GM19035 (cell line): ENCODE measurements around the gene KPTN.
"Not testable (repeated sequence)": the region's sequence is repeated elsewhere in the genome, so short reads cannot be mapped to it uniquely, and the experiment has no call there.

Experiments
- ATAC-seq: cut with Tn5 transposase; IDR thresholded peaks from one replicate; pipeline ENCODE4 v1.9.1; 2021; ENCODE audit not compliant: unreplicated experiment

KPTN gene

GRCh38 chr19:47492571-47493377 lies 8.8 kb upstream of the KPTN start:
- ATAC-seq: no peak

- ATAC-seq: no peak
Observed at GRCh38 chr19:47492137-47492533, 8.1 kb upstream of the KPTN start.

- ATAC-seq: no peak
Observed at GRCh38 chr19:47491358-47492136, 7.5 kb upstream of the KPTN start.

- no peak for ATAC-seq
Observed at GRCh38 chr19:47490847-47491246, 6.8 kb upstream of the KPTN start.

GRCh38 chr19:47490031-47490430 lies 6.0 kb upstream of the KPTN start:
- no peak for ATAC-seq

- ATAC-seq: no peak
Observed at GRCh38 chr19:47489072-47489914, 5.3 kb upstream of the KPTN start.

- no peak for ATAC-seq
Observed at GRCh38 chr19:47487551-47488515, 3.8 kb upstream of the KPTN start.

- ATAC-seq: no peak
Observed at GRCh38 chr19:47486900-47487299, 2.9 kb upstream of the KPTN start.

GRCh38 chr19:47486220-47486619 lies 2.2 kb upstream of the KPTN start:
- ATAC-seq: not testable (repeated sequence)

- ATAC-seq: no peak
Observed at GRCh38 chr19:47485210-47485609, 1.2 kb upstream of the KPTN start.

- no peak for ATAC-seq
Observed at GRCh38 chr19:47483200-47483599, 819 bp downstream of the KPTN start.

- ATAC-seq: no peak
Observed at GRCh38 chr19:47481460-47482052, 2.5 kb downstream of the KPTN start.

GRCh38 chr19:47480658-47481057 lies 3.4 kb downstream of the KPTN start:
- no peak for ATAC-seq

GRCh38 chr19:47479701-47480503 lies 4.1 kb downstream of the KPTN start:
- ATAC-seq: no peak

- ATAC-seq: no peak
Observed at GRCh38 chr19:47476438-47476972, 7.5 kb downstream of the KPTN start.

GRCh38 chr19:47475465-47475864 lies 8.6 kb downstream of the KPTN start:
- no peak for ATAC-seq

- no peak for ATAC-seq
Observed at GRCh38 chr19:47473336-47473735, 10.7 kb downstream of the KPTN start.

- ATAC-seq: no peak
Observed at GRCh38 chr19:47471733-47472457, 12.1 kb downstream of the KPTN start, which contains the start of gene SLC8A2. Gene SLC8A2 (minus strand): TSS chr19:47471893. CDS start chr19:47466403, 5,490 bp downstream.
